Central memory CD8-positive, alpha-beta T cell (primary cell): Measurements from ENCODE around the gene CDC37.
A peak's percentile ranks its signal among the peaks of the same experiment; 100 is the strongest.
"Not testable (repeated sequence)": the region's sequence is repeated elsewhere in the genome, so short reads cannot be mapped to it uniquely, and the experiment has no call there.

Experiments
- ATAC-seq: fragments of 150-1000 bp; cut with Tn5 transposase; replicated peaks from 2 replicates; pipeline ENCODE4 v1.10.0; 2022; ENCODE audit warnings: mild to moderate bottlenecking, moderate FRiP score, moderate number of reproducible peaks; ENCODE audit not compliant: poor library complexity, severe bottlenecking; ENCODE audit errors: extremely low read depth
- DNase-seq, 2 donors: peaks; one replicate each; pipeline ENCODE4 v3.0.0; 2021; ENCODE audit warnings: low spot score in 2 of 2
- H3K27ac Mint-ChIP-seq: one replicate; pipeline ENCODE4 v1.8.0; 2022; ENCODE audit warnings: low read depth, mild to moderate bottlenecking, moderate library complexity, mixed read lengths
- H3K27me3 Mint-ChIP-seq: one replicate; pipeline ENCODE4 v1.8.0; 2022; ENCODE audit warnings: mixed read lengths
- H3K36me3 Mint-ChIP-seq: one replicate; pipeline ENCODE4 v1.8.0; 2022; ENCODE audit warnings: mild to moderate bottlenecking, moderate library complexity, mixed read lengths; ENCODE audit not compliant: insufficient read depth
- H3K4me1 Mint-ChIP-seq: one replicate; pipeline ENCODE4 v1.8.0; 2022; ENCODE audit warnings: mixed read lengths
- H3K4me3 Mint-ChIP-seq: one replicate; pipeline ENCODE4 v1.8.0; 2022; ENCODE audit warnings: mild to moderate bottlenecking, moderate library complexity, mixed read lengths
- H3K9me3 Mint-ChIP-seq: one replicate; pipeline ENCODE4 v1.8.0; 2022; ENCODE audit warnings: mixed read lengths

CDC37 gene

DNA sequence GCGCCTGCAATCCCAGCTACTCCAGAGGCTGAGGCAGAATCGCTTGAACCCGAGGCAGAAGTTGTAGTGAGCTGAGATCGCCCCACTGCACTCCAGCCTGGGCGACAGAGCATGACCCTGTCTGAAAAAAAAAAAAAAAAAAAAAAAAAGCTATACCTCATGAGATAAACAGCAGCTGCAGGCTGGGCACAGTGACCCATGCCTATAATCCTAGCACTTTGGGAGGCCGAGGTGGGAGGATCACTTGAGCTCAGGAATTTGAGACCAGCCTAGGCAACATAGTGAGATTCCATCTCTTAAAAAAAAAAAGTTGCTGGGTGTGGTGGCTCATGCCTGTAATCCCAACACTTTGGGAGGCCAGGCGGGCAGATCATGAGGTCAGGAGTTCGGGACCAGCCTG, 4.0 kb downstream of the CDC37 start:
- not testable (repeated sequence) for DNase-seq, ATAC-seq, H3K27ac Mint-ChIP-seq, H3K9me3 Mint-ChIP-seq, H3K4me3 Mint-ChIP-seq, H3K27me3 Mint-ChIP-seq
- Mint-ChIP-seq H3K4me1 (peaks cover 64% of the 10 kb centered on the region), H3K36me3 (peaks cover 40% of the 10 kb centered on the region)

GRCh38 chr19:10398819-10399218, 4.5 kb downstream of the CDC37 start:
- no peaks in the 10 kb centered on the region for H3K27me3 Mint-ChIP-seq
- peaks cover 58% of the 10 kb centered on the region for H3K4me1 Mint-ChIP-seq
- DNase-seq (no peak), ATAC-seq (no peak)
- H3K9me3 Mint-ChIP-seq, result no peaks in the 10 kb centered on the region
- peaks cover 39% of the 10 kb centered on the region for H3K36me3 Mint-ChIP-seq
- H3K27ac Mint-ChIP-seq, result no peak overlapping the region
- no peak overlapping the region for H3K4me3 Mint-ChIP-seq

DNA sequence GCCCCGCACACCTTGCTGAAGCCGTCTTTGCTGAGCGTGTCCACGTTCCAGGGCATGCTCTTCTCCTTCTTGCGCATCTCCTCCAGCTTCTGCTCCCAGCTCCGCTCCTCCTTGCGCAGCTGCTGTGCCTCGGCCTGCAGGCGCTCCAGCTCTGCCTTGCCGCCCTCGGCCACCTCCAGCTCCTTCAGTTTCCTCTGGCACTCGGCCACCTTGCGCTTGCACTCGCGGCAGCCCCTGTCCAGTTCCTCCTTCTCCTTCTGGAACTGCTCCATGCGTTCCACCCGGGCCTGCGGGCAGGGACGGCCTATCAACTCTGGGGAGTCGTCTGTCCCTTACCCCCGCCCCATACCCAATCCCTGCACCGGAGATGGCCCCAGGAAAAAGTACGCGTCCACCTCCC, 7.4 kb downstream of the CDC37 start:
- Mint-ChIP-seq H3K4me1 (peaks cover 30% of the 10 kb centered on the region), H3K36me3 (peaks cover 33% of the 10 kb centered on the region), H3K9me3 (no peaks in the 10 kb centered on the region), H3K27ac (peak overlapping the region; percentile 22), H3K27me3 (no peaks in the 10 kb centered on the region), H3K4me3 (no peak overlapping the region)
- ATAC-seq, result no peak
- no peak for DNase-seq

DNA sequence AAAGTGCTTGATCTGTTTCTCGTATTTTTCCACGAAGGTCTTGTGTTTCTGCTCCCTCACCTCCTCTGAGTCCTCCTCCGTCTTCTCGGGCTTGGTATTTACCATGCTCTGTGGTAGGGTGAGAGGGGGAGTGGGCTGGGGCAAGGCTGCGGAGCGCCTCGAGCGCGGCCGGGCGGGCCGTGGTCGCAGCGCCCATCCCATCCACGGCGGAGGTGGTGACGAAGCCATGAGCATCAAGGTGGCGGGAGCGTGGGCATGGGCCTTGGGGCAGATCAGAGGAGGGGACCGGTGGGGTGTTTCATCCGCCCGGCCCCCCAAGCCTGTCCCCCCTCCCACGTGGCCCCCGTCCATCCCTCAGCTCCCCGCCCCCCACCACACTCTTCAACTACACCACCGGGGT, 7.9 kb downstream of the CDC37 start:
- H3K9me3 Mint-ChIP-seq, result no peaks in the 10 kb centered on the region
- no peak overlapping the region for H3K4me3 Mint-ChIP-seq
- DNase-seq (no peak), ATAC-seq (no peak)
- H3K27ac Mint-ChIP-seq, result no peak overlapping the region
- peaks cover 32% of the 10 kb centered on the region for H3K4me1 Mint-ChIP-seq
- peaks cover 34% of the 10 kb centered on the region for H3K36me3 Mint-ChIP-seq
- H3K27me3 Mint-ChIP-seq, result no peaks in the 10 kb centered on the region

DNA sequence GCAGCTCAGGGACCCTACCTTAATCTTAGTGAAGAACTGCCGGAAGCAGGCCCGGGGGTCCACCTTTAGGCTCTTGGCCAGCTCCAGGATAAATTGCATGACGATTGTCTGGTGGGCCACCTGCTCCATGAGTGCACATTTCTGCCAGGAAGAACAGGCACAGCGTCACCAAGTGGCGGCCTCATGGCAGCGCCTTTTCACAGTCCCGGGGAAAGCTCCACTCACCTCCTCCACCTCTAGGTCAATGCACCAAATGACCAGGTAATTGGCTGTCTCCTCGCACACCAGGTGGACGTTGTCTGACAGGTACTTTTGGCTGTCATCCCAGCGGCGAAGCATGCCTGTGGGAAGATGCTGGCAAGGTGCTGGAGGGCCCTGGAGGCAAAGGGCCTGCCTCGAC, 8.3 kb downstream of the CDC37 start:
- no peak overlapping the region for H3K27ac Mint-ChIP-seq
- no peaks in the 10 kb centered on the region for H3K9me3 Mint-ChIP-seq
- H3K4me3 Mint-ChIP-seq, result no peak overlapping the region
- no peak for ATAC-seq
- H3K27me3 Mint-ChIP-seq, result no peaks in the 10 kb centered on the region
- H3K36me3 Mint-ChIP-seq, result peaks cover 38% of the 10 kb centered on the region
- peaks cover 32% of the 10 kb centered on the region for H3K4me1 Mint-ChIP-seq
- DNase-seq, result no peak

- Mint-ChIP-seq H3K36me3 (peaks cover 45% of the 10 kb centered on the region), H3K9me3 (no peaks in the 10 kb centered on the region), H3K27me3 (no peaks in the 10 kb centered on the region), H3K4me1 (peaks cover 24% of the 10 kb centered on the region), H3K27ac (peak overlapping the region; percentile 49), H3K4me3 (no peak overlapping the region)
- ATAC-seq (no peak), DNase-seq (no peak)
Observed at GRCh38 chr19:10393137-10393536, 10.2 kb downstream of the CDC37 start.

DNA sequence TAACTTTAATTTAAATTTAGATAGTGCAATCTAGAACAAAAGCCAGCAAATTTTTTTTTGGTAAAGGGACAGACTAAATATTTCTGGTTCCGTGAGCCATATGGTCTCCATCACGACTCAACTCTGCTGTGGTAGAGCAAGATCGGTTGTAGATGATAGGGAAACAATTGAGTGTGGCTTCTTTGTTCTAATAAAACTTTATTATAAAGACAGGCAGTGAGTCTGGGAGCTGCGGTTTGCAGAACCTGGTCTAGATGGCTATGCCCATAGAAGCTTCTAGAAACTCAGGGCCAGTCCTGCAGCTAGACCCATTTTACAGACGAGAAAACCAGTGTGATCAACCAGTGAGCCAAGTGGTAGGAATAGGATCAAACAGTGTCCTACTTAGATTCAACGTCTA, 11.2 kb downstream of the CDC37 start:
- Mint-ChIP-seq H3K27me3 (no peaks in the 10 kb centered on the region), H3K9me3 (no peaks in the 10 kb centered on the region), H3K4me3 (no peak overlapping the region), H3K36me3 (peaks cover 48% of the 10 kb centered on the region), H3K4me1 (peaks cover 17% of the 10 kb centered on the region), H3K27ac (no peak overlapping the region)
- no peak for DNase-seq
- ATAC-seq, result no peak

GRCh38 chr19:10390652-10391286, 12.6 kb downstream of the CDC37 start:
- H3K4me3 Mint-ChIP-seq, result no peak overlapping the region
- ATAC-seq, result peak; percentile 59
- H3K9me3 Mint-ChIP-seq, result no peaks in the 10 kb centered on the region
- peaks cover 38% of the 10 kb centered on the region for H3K36me3 Mint-ChIP-seq
- H3K27ac Mint-ChIP-seq, result peak overlapping the region; percentile 16
- no peaks in the 10 kb centered on the region for H3K27me3 Mint-ChIP-seq
- peak; percentile 48 to 52 for DNase-seq
- peaks cover 6% of the 10 kb centered on the region for H3K4me1 Mint-ChIP-seq

DNA sequence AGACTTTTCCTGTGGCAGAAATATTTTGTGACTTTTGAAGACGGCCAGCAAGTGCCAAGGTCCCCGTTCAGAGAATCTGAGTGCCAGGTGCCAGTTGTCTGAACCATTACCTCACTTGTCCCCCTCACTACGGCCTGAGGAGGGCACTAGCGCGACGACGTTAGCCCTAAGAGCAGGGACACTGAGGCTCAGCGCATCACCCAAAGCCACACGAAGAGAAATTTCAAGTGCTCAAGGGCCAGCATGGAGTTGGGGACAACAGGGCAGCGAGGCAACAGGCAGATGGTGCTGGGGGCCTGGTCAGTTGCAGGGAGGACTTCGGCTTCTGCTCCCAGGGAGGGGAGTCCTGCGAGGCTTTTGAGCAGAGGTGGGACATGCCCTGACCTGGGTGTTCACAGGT, 13.5 kb downstream of the CDC37 start:
- H3K27me3 Mint-ChIP-seq, result no peaks in the 10 kb centered on the region
- H3K36me3 Mint-ChIP-seq, result peaks cover 34% of the 10 kb centered on the region
- DNase-seq (no peak), ATAC-seq (no peak)
- H3K4me1 Mint-ChIP-seq, result peaks cover 6% of the 10 kb centered on the region
- H3K27ac Mint-ChIP-seq, result no peak overlapping the region
- H3K9me3 Mint-ChIP-seq, result no peaks in the 10 kb centered on the region
- peak overlapping the region; percentile 7 for H3K4me3 Mint-ChIP-seq

DNA sequence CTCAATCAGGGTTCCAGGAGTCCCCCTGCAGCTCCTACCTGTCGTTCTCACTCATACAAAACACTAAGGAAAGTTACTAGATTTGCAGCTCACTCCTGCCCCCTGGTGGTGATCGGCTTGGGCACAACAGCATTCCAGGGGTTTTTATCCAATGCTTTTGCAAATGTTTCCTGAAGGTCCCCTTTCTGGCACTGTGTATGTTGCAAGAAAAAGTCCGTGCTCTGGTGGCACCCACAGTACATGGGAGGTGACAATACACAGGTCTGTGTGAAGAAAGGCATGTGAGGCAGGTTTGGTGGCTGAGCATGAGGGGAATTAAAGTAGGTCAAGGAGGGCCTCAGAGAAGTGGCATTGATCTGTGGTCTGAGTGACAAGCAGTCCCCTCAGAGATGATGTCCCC, 14.4 kb downstream of the CDC37 start:
- no peak overlapping the region for H3K4me3 Mint-ChIP-seq
- H3K27ac Mint-ChIP-seq, result no peak overlapping the region
- ATAC-seq, result peak; percentile 52
- H3K4me1 Mint-ChIP-seq, result peaks cover 6% of the 10 kb centered on the region
- no peaks in the 10 kb centered on the region for H3K9me3 Mint-ChIP-seq
- no peaks in the 10 kb centered on the region for H3K27me3 Mint-ChIP-seq
- peak; percentile 66 to 81 for DNase-seq
- H3K36me3 Mint-ChIP-seq, result peaks cover 29% of the 10 kb centered on the region

GRCh38 chr19:10384580-10384979, 18.8 kb downstream of the CDC37 start:
- Mint-ChIP-seq H3K27ac (no peak overlapping the region), H3K36me3 (peaks cover 19% of the 10 kb centered on the region), H3K4me1 (peaks cover 13% of the 10 kb centered on the region), H3K9me3 (no peaks in the 10 kb centered on the region), H3K4me3 (no peak overlapping the region), H3K27me3 (no peaks in the 10 kb centered on the region)
- no peak for DNase-seq
- ATAC-seq, result no peak

DNA sequence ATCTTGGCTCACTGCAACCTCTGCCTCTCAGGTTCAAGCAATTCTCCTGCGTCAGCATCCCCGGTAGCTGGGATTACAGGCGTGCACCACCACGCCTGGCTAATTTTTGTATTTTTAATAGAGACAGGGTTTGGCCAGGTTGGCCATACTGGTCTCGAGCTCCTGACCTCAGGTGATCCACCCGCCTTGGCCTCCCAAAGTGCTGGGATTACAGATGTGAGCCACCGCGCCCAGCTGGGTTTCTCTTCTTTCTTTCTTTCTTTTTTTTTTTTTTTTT, 20.2 kb downstream of the CDC37 start:
- H3K27me3 Mint-ChIP-seq, H3K4me3 Mint-ChIP-seq, DNase-seq, H3K9me3 Mint-ChIP-seq, ATAC-seq, H3K27ac Mint-ChIP-seq: not testable (repeated sequence)
- H3K4me1 Mint-ChIP-seq, result peaks cover 20% of the 10 kb centered on the region
- H3K36me3 Mint-ChIP-seq, result peaks cover 16% of the 10 kb centered on the region

DNA sequence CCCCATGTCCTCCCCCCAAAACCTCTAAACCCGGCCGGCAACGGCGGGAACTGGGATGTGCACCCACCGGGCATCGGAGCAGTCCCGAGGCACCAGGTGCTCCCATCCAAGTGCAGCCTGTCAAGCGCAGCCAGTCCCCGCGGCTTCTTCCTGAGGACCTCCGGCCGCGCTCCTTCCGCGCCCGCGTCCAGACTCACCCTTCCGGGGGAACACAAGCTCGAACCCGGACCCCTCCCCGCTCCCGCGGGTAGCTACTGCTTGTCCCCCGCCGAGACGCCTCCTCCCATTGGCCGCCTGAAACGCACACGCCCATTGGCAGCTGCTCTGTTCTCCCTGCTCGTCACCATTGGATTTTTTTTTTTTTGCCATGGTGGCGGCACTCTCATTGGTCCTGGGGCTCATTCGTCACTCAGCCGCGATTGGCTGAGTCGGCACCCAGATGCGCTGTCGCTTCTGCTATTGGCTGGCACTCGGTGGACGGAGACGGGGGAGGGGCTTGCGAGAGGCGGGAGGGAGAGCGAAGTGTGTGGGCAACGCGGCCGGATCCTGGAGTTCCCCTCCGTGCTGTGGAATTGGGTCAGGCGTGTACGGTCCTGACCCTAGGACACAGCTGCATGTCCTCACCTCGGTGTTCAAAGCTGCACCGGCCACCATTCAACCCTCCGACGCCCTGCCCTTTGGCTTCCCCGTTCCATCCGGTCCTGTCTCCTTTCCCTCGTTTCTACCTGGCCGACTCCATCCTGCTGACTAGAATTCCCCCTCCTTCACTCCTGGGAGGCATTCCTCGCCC, 22.8 kb downstream of the CDC37 start, which contains the start of gene TYK2:
Gene TYK2, minus strand, starts transcription at position 260 of the 790 bp plus-strand sequence. CDS start 2,166 bp downstream, outside the sequence.
- peak; percentile 100 for ATAC-seq
- Mint-ChIP-seq H3K4me3 (peak within 1 kb of the TSS; percentile 87), H3K27ac (peak within 1 kb of the TSS; percentile 88), H3K4me1 (peaks cover 20% of the 10 kb centered on the region), H3K36me3 (peaks cover 29% of the 10 kb centered on the region), H3K9me3 (no peaks in the 10 kb centered on the region), H3K27me3 (no peaks in the 10 kb centered on the region)
- peak; percentile 96 for DNase-seq
